UCSD-AML1 (cell line): Measurements from ENCODE around the gene SCRN2.

Source experiments
- DNase-seq: peaks from one replicate; lab custom pipeline; 2025; ENCODE audit not compliant: unreplicated experiment; lab: John Stamatoyannopoulos, UW

Gene SCRN2

DNA sequence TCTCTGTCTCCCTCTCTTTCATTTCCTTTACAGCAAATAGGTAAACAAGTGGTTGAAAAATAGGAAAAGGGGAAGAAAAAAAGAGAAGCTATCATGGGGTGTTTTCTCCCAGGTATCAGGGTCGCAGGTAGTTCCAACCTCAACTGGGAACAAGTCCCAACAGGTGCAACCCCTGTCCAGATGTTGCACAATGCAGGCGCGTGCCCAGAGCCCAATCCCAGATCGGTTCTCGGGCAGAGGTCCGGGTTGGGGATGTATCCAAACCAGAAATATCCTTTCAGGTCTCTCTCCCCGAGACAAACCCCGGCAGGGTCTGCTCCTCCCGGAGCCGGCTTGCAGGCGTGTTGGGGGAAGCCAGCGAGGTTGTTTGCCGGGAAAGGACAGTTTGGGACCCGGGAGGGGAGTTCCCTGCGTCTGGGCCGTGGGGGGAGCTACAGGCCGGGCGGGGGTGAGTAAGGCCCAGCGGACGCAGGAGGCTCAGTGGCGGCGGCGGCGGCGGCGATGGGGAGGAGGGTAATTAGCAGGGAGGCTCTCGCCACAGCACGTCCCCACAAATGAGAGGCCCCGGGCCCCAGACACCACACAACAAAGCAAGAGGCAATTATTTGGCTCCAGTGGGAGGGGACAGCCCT is 31.1 kb upstream of the SCRN2 start:
- DNase-seq = no peak

DNA sequence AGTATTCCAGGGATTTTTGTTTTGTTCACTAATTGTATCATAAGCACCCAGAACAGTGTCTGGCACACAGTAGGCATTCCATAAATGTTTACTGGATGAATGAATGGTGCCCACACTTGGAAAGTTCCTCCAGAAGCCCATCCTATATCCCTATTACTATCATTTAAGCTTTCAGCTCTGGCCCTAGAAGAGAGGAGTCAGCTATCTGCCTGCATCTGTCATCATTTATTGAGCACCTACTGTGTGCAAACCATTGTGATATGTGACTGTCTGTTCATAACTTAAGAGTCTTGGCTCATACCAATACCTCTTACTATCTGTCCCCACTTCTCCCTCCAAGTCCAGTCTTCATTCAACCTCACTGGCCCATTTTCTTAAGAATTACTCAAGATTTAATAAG is 30.0 kb upstream of the SCRN2 start:
- DNase-seq = no peak

DNA sequence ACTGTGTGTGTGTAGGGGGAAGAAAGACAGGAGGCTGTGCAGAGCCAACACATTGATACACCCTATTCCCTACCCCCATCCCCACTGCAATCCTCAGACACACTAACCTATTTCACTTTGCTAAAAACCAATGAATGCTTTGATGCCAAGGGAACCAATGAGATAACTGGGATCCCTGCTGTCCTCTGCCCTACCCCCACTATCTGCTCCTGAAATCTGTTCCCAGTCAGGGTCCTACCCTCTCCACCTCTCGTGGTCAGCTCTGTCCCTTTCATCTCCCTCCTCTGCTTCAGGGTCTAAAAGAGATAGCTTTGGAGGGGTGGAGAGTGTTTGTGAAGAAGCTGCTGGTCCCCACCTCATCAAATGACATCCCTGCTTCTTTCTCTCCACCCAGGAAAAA is 29.0 kb upstream of the SCRN2 start:
- no peak for DNase-seq

DNA sequence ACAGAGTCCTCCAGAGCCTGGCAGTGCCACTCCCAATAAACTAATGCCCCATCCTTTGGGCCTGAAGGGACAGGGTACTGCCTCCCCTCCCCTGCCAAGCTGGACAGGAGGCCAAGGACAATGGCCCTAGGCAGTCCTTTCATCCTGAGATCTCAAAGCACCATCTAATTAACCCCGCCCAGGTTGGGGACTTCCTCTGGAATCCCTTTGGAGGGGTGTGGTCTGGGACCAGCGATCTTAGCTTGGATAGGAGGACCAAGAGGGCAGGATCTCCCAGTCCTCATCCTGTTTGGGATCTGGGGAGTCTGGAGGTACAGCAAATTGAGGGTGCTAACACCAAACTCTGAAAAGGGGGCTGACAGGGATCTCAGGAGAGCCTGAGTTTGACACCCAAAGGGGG is 28.0 kb upstream of the SCRN2 start:
- no peak for DNase-seq

DNA sequence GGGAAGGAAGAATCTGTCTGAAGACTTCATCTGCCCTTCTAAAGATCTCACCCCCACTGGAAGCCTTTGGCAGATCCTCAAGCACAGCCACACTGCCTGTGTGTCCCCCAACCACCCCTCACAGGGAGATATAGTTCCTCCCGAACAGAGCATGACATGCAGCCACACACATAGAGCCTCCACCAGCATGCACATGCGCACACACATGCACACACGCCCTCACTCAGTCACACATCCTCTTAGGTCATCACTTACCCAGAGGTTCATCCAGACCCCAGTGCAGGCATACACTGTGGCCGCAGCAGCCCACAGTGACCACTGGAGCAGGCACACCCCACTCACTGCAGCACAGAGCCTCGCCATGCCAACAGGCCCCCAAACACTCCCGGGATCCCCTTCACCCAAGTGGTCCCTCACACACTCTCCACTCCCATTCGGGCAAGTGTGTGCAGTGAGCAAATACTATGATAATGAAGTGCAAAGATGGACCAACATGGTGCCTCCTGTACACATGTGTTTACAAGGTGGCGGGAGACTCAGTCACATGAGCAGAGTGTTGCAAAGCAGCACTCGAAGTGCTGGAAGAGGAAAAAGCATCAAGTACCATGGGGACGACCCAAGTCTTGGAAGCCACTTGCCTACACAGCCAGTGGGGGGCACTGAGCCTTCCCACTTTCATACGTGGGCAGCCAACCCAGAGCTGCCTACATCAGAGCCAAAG is 26.9 kb upstream of the SCRN2 start:
- no peak for DNase-seq

DNA sequence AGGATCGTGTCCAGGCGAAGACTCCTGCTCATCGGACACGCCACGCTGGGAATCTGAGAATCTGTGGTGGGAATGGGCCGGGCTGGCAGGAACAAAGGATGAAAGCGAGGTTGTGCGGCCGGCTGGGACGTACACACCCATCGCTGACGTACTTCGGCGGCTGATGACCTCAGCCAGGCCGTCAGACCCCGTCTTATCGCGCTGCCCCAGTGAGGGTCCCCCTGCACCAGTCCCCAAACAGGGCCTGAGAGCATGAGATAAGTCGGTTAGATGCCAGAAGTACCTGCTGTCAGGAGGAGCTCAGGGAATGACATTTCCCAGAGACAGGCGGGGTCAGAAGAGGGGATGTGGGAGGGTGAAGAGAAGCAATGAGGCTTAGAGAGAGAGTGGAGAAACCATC is 25.9 kb upstream of the SCRN2 start:
- no peak for DNase-seq

DNA sequence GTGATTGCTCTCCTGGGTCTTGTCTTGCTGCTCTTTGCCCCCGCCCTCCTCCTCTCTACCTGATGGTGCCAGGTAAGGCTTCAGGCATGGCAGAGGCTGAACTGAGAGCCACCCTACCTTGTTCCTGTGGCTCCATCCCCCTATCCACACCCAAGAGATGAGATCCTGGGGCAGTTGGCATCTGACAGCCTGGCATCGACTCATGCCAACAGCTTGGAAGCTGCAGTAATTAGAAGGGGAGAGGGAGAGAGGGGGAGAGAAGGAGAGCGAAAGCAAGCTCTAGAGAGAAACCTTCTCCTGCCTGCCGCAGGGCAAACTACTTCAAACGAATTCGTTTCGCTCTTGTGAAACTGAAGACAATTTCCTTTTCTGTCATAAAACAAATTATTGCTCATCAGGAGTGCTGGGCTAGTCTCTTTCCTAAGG is 23.7 kb upstream of the SCRN2 start:
- no peak for DNase-seq

DNA sequence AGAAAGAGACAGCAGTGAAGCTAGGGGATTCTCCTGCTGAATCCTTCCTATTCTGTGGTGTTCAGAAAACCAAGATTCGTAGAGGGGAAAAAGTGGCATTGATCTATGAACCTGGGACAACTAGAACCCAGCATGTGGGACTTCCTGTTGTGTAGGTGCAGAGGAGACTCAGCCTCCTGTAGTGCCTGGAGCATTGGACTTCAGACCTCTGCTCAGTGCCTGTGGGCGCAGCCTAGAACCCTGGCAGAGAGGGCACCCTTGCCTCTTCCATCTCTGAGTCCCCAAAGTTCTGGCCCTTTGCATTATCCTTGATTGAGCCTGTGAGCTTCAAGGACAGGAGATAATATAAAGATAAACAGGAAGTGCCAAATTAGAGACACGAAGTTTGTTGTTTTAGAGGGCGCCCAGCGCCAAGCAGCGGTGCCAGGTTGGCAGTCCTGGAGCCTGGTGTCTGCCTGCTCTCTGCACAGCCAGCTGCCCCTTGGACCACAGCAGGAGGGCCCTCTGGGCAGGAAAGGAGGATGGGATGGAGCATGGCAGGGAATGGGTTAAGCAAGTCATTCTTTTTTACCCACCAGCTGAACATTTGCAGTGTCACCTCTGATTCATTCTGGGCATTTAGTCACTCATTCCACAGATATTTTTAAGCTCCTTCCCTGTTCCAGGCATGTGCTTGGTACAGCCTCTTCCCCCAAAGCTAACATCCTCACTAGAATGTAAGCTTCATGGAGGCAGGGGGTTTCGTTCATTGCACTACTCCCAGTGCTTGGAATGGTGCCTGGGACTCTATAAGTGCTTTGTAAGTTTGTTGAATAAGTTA is 21.8 kb upstream of the SCRN2 start:
- no peak for DNase-seq

DNA sequence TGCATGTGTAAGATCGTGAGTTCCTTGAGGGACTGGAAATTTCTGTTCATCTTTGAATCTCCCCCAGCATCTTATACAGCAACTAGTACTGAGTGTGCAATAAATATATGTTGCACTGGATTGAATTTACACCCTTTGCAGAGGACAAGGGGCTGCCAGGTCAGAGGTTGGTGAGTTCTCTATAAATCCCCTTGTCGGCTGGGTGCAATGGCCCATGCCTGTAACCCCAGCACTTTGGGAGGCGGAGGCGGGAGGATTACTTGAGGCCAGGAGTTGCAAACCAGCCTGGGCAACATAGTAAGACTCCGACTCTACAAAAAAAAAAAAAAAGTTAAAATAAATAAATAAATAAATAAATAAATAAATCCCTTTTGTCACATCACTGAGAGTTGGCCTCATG is 19.3 kb upstream of the SCRN2 start:
- no peak for DNase-seq

DNA sequence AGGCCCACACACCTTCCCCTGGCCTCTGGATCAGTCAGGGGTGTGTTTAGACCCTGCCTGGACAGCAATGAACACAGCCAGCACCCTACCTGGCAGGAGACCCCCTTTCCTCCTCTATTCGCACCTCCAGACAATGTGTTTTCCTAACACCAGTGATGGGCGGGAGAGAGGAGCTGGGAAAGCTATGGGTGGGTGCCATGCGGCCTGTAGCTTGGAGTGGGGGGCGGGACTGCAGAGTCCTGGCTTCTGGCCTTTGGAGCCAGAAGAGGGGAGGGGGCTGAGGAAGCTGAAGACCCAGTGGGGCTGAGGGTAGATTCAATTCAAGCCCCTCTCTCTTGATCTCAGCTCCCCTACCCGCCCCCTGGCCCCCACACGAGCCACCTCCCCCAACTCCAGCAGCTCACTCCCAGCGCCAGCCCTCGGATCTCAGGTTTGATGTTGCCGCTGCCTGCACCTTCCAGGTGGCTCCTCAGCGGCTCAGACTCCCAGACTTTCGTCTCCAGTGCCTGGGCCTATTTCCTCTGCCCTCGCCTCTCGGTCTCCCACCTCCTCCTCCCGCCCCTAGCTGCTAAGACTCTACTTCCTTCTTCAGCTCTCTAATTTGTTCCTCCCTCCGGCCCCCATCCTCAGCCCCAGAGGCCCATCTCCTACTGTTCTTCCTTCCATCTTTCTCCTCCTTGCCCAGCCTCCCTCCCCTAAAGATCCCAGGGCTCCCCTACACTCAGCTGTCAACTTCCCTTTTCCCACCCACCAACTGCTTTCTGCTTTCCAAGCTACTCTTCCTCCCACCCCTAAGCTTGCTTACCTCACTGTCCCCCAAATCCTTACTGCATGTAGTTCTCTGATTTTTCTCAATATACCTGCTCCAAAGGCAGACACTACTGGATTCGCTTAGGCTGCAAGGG is 16.7 kb upstream of the SCRN2 start:
- DNase-seq = no peak

DNA sequence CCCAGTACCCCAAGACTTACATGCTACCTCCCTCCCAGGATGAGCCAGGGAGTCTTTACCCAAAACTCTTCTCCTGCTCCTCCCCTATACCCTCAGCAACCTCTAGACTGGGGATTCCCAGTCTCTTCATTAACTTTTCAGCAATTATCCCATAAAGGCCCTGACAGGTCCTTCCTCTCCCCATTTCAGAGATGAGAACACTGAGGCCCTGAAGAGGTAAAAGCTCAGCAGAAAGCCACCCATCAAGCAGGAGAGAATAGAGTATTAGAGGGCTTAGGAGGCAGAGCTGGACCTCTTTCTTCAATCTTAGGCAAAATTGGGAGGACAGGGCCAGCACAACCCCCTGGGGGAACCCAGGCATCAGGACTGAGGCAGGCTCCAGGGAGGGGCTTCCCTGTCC is 15.8 kb upstream of the SCRN2 start:
- DNase-seq = no peak

DNA sequence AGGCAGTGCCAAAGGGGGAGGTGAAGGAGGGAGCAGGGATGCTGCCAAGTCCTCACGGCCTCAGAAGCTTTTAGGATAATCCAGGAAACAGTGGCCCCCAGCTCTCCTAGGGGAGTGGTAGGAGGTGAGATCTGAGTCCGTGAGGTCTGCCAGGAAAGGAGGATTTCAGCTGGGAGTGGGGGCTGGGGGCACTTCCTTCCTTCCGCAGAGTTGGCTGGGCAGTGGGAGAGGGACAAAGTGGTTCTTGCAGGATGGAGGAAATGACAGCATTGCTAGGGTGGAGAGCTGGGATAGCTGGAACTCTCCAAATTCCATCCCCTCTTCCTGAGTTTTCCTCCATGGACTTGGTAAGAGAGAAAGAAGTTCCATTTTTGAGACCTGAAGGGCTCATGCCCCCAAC is 14.7 kb upstream of the SCRN2 start:
- peak; percentile 39 for DNase-seq

DNA sequence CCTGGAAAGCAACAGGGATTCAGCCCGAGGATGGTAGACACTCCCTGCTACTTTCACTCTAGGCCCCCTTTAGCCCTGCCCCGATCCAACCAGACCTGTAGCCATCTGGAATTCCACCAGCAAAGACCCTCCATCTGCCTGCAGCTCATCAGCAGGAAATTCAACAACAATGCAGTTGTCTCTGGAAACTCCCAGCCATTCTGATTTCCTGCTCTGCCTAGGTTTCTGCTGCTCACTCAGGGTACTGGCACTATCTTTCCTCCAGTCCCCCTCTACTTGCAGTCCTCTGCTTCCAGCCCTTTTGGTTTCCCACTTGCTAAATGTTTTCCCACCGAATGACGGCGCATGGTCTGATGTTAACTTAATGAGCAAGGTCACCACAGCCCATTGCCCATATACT is 12.5 kb upstream of the SCRN2 start:
- DNase-seq = no peak

DNA sequence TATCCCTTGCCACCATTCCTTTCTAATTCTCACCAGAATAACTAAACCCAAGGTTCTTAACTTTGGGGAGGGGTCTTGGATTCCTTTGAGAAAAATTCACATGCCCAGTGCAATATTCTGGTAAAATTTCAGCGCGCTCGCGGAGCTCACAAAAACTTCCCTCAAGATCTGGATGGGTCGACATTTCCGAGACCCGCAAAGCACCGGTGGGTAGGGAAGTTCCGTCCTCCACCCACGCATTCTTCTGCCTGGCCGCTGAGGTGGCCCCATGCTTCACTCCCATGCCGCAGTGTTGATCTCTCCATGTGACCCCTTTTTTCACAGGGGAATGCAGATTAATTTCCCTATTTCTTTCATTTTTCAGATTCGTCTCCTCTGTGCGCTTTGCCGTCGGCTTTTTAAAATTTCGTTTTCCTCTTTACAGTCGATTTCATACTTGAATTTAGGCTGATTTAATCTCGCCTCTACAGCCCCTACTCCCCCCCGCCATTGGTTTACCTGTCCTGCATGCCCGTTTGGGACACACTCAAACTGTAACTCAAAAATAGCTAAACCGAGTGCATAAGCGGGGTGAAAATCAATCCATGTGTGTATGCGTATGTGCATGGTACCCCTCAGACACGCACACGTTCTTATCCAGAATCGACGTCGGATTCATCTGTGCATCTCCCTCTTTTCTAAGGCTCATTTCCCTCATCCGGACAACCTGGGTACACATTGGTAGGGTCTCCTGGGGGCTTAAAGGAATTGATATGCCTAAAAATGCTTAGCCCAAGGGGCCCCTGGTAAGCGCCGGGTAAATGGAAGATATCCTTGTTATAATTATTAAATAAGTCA is 11.3 kb upstream of the SCRN2 start:
- no peak for DNase-seq

DNA sequence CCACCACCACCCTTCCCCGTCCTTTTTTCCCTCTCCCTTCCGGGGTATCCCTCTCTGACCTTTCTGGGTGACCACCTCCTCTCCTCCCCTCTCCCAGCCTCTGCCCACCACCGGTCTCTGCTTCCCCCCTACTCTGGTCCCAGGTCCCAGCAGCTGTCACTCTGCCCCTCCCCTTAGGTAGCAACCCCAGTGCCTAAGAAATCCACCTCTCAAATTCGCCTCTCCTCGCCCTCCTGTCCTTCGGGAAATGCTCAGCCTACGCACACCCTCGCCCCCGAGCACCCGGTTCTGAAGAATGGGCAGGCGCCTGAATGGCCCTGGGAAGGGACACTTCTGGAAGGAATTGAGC is 10.7 kb upstream of the SCRN2 start:
- no peak for DNase-seq

DNA sequence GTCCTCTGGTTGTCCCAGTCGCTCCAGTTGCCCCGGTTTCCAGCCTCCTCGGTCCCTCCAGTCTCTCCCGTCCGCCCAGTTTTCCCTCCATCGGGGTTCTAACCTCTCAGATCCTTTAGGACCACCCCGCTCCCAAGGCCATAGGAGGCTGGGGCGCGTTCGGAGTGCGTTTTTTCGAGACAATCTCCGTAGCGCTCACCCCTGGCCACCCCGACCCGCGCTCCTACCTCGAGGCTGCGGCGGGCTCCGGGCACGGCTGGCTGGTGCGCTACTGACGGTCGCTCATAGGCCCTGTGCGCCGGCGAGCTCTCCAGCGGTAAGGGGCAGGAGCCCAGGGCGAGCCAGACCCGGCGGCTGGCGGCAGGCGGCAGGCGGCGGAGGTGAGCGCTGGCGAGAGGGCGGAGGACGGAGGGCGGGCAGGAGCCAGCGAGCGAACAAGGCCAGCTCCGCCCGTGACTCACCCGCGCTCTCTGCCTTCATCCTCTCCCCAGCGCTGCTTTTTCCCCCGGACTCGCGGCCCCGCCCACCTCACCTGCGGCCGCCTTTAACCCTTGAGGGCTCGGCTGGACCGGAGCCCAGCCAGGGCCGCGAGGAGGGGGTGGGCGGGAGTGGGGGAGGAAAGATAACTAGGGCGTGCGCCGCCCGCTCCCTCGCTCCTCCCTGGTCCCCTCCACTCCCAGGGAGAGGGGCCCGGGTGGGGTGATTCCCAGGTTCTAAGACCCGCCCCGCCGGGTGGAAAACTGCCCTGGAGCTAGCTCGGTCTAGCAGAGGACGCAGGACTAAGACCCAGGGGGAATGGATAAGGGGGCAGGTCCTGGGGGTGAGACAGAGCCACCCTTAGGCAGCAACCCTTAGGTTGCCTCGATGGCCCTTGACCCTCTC is 9.9 kb upstream of the SCRN2 start, which contains the start of gene SP6:
Gene SP6, minus strand, starts transcription at position 472 of the 882 bp plus-strand sequence. CDS start 2,734 bp downstream, outside the sequence.
- DNase-seq = no peak

DNA sequence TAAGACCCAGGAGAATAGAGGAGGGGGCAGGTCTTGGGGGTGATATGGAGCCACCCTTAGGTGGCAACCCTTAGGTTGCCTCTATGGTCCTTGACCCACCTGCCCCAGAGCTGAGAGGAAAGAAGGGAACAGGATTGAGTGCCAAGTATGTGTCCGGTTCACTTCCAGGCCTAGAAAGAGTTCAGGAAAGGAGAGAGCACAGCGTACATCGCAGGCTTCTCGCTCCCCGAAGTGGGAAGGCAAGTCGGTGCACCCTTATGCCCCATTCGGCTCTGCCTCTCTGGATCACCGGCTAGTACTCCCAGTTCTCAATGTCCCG is 9.3 kb upstream of the SCRN2 start:
- DNase-seq = no peak

DNA sequence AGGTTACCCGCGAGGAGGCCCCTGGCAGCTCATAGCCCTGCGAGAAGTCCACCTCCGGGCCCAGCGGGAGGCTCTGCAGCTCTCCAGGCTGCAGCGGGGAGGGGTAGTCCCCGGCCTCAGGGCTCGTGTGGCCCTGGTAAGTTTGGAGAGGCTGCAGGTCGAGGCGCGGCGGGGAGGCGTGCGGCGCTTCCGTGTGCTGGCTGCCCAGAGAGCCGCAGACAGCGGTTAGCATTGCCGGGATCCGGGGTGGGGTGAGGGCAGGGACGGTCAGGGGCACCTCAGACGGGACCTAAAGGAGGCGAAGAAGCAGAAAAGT is 7.1 kb upstream of the SCRN2 start:
- DNase-seq = no peak

DNA sequence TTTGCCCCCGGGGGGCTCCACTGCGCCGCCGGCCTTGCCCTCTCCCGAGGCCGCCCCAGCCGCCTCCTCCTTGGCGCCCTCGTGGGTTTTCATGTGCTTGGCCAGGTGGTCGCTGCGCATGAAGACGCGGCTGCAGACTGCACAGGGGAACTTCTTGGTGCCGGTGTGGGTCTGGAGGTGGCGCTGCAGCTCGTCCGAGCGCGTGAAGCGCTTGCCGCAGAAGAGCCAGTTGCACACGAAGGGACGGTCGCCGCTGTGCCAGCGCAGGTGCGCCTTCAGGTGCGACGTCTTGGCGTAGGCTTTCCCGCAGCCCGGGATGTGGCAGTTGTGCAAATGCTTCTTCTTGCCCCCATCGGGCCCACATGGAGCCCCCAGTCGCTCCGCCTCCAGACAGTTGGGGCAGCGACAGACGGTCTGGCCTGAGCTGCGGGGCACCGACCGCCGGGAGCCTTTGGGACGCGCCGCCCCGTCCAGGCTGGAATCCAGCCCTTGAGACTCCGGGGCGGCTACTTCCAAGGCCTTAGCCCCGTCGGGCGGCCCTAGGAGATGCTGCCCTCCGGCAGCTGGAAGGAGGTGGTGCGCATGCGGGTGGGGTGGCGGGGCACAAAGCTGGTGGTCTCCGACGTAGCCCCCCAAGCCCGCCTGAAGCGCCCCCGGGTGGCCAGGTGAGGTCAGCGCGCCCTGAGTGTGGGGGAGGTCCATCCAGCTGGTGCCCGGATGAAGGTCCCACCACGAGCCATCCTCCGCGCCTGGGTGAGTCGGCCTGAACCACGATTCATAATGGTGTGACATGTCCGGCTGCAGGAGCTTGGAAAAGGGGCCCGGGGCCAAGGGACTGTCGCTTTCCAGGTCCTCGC is 6.5 kb upstream of the SCRN2 start:
- peak; percentile 50 for DNase-seq
